Neural cell (in vitro differentiated cells): ENCODE measurements around the gene TGFBR3L. TPM values are rescaled to one million over a fixed set of nuclear protein-coding genes. Genes with fewer than 3 reads are reported as not detected.

Experiments used
- H2AFZ ChIP-seq: fragments of 200-600, 300-800 bp; sonication (generic), shearing (Covaris generic); 2 replicates; pipeline ENCODE4 v1.6.0; 2014; ENCODE audit warnings: low read depth, mild to moderate bottlenecking, antibody characterized with exemption, low read length, moderate library complexity
- H3F3A ChIP-seq: fragments of 200-600 bp; shearing (Covaris generic); 2 replicates; pipeline ENCODE4 v1.6.1; 2016; ENCODE audit warnings: mild to moderate bottlenecking, moderate library complexity, mixed read lengths, antibody characterized with exemption, low read length; ENCODE audit not compliant: insufficient read depth, poor library complexity, severe bottlenecking
- H3K27ac ChIP-seq: fragments of 200-600, 300-800 bp; sonication (generic), shearing (Covaris generic); 2 replicates; pipeline ENCODE4 v1.5.1; 2014; ENCODE audit warnings: mild to moderate bottlenecking, low read length, moderate library complexity
- H3K27me3 ChIP-seq: fragments of 300-800, 200-600 bp; sonication (generic), shearing (Covaris generic); 2 replicates; pipeline ENCODE4 v1.6.0; 2014; ENCODE audit warnings: mild to moderate bottlenecking, low read depth, low read length, moderate library complexity; ENCODE audit not compliant: insufficient read depth
- H3K36me3 ChIP-seq: fragments of 300-800, 200-600 bp; sonication (generic), shearing (Covaris generic); 2 replicates; pipeline ENCODE4 v1.5.1; 2014; ENCODE audit warnings: mild to moderate bottlenecking, antibody characterized with exemption, low read length, moderate library complexity; ENCODE audit not compliant: insufficient read depth
- H3K4me2 ChIP-seq: fragments of 300-800, 200-600 bp; sonication (generic), shearing (Covaris generic); 2 replicates; pipeline ENCODE4 v1.6.0; 2014; ENCODE audit warnings: mild to moderate bottlenecking, low read length
- H3K4me3 ChIP-seq: fragments of 300-800, 200-600 bp; sonication (generic), shearing (Covaris generic); 2 replicates; pipeline ENCODE4 v1.5.1; 2014; ENCODE audit warnings: mild to moderate bottlenecking, low read length, moderate library complexity
- H3K79me2 ChIP-seq: fragments of 200-600 bp; shearing (Covaris generic); replicated peaks from 2 replicates; pipeline ENCODE4 v1.6.0; 2014; ENCODE audit warnings: mild to moderate bottlenecking, low read length, moderate library complexity; ENCODE audit not compliant: insufficient read depth
- H3K9ac ChIP-seq: fragments of 300-800, 200-600 bp; sonication (generic), shearing (Covaris generic); 2 replicates; pipeline ENCODE4 v1.6.1; 2016; ENCODE audit warnings: mild to moderate bottlenecking, low read length, mixed read lengths
- H3K9me2 ChIP-seq: fragments of 200-600 bp; shearing (Covaris generic); 2 replicates; pipeline ENCODE4 v1.6.1; 2016; ENCODE audit warnings: mild to moderate bottlenecking, low read length, mixed read lengths; ENCODE audit not compliant: insufficient read depth
- H3K9me3 ChIP-seq: fragments of 200-600, 300-800 bp; sonication (generic), shearing (Covaris generic); 2 replicates; pipeline ENCODE4 v1.6.1; 2016; ENCODE audit warnings: mild to moderate bottlenecking, mixed run types, low read length, moderate library complexity, mixed read lengths
- H4K20me1 ChIP-seq: fragments of 200-600 bp; shearing (Covaris generic); 2 replicates; pipeline ENCODE4 v1.6.1; 2016; ENCODE audit warnings: mild to moderate bottlenecking, mixed run types; ENCODE audit not compliant: insufficient read depth
- CTCF ChIP-seq: fragments of 450-650 bp; IDR thresholded peaks from 2 replicates; pipeline ENCODE4 v1.5.1; 2014; ENCODE audit warnings: antibody characterized with exemption, mild to moderate bottlenecking, moderate library complexity; ENCODE audit not compliant: poor library complexity, severe bottlenecking
- EP300 ChIP-seq: fragments of 450-650 bp; conservative IDR thresholded peaks from 2 replicates; pipeline ENCODE4 v1.6.1; 2014; ENCODE audit warnings: antibody characterized with exemption, mild to moderate bottlenecking, moderate library complexity; ENCODE audit not compliant: poor library complexity, severe bottlenecking
- EZH2 ChIP-seq: fragments of 200-600, 300-800 bp; shearing (Covaris generic), sonication (generic); IDR thresholded peaks from 2 replicates; pipeline ENCODE4 v1.6.1; 2014; ENCODE audit warnings: antibody characterized with exemption, low read length, borderline replicate concordance, mild to moderate bottlenecking; ENCODE audit not compliant: insufficient read depth, poor library complexity, severe bottlenecking
- MXI1 ChIP-seq: fragments of 450-650 bp; conservative IDR thresholded peaks from 2 replicates; pipeline ENCODE4 v1.6.1; 2014; ENCODE audit warnings: antibody characterized with exemption, mild to moderate bottlenecking; ENCODE audit not compliant: poor library complexity, severe bottlenecking
- POLR2AphosphoS5 ChIP-seq: IDR thresholded peaks from 2 replicates; pipeline ENCODE4 v1.6.1; 2012
- RAD21 ChIP-seq: fragments of 450-650 bp; conservative IDR thresholded peaks from 2 replicates; pipeline ENCODE4 v1.6.1; 2014; ENCODE audit warnings: antibody characterized with exemption, mild to moderate bottlenecking, moderate library complexity
- REST ChIP-seq: IDR thresholded peaks from 2 replicates; pipeline ENCODE4 v1.6.1; 2012; ENCODE audit warnings: borderline replicate concordance
- SMC3 ChIP-seq: fragments of 450-650 bp; conservative IDR thresholded peaks from 2 replicates; pipeline ENCODE4 v1.6.1; 2014; ENCODE audit warnings: antibody characterized with exemption, mild to moderate bottlenecking, moderate library complexity; ENCODE audit not compliant: poor library complexity
- TAF1 ChIP-seq: IDR thresholded peaks from 2 replicates; pipeline ENCODE4 v1.6.1; 2012; ENCODE audit warnings: low read depth
- polyA plus RNA-seq: library from polyadenylated mRNA; depleted of rRNA; stranded (reverse); fragments of >200 nt; gene quantifications from 2 replicates; pipeline ENCODE4 v1.2.3, GENCODE V29; 2014

Gene TGFBR3L
- polyA plus RNA-seq, 1 donor from 2014 or later, result not detected

GRCh38 chr19:7907122-7907521, 7.5 kb upstream of the TGFBR3L start:
- Histone ChIP-seq H3F3A (no peaks in the 10 kb centered on the region), H4K20me1 (no peaks in the 10 kb centered on the region), H3K27ac (no peak overlapping the region), H3K27me3 (no peaks in the 10 kb centered on the region), H2AFZ (no peak overlapping the region), H3K79me2 (peaks cover 22% of the 10 kb centered on the region), H3K4me3 (no peak overlapping the region), H3K9ac (no peak overlapping the region), H3K36me3 (no peaks in the 10 kb centered on the region), H3K9me3 (no peaks in the 10 kb centered on the region), H3K4me2 (no peak overlapping the region), H3K9me2 (no peaks in the 10 kb centered on the region)
- no peak for TF ChIP-seq EP300
- TF ChIP-seq RAD21, result no peak
- no peak for TF ChIP-seq CTCF
- no peak for TF ChIP-seq MXI1
- no peak for TF ChIP-seq SMC3
- no peak for TF ChIP-seq POLR2AphosphoS5
- no peak for TF ChIP-seq TAF1
- no peak for TF ChIP-seq EZH2
- TF ChIP-seq REST, result no peak

- Histone ChIP-seq H3K79me2 (peaks cover 22% of the 10 kb centered on the region), H3K9ac (no peak overlapping the region), H3K27me3 (no peaks in the 10 kb centered on the region), H3K36me3 (no peaks in the 10 kb centered on the region), H4K20me1 (no peaks in the 10 kb centered on the region), H2AFZ (no peak overlapping the region), H3K9me2 (no peaks in the 10 kb centered on the region), H3F3A (no peaks in the 10 kb centered on the region), H3K9me3 (no peaks in the 10 kb centered on the region), H3K4me3 (no peak overlapping the region), H3K4me2 (no peak overlapping the region), H3K27ac (no peak overlapping the region)
- TF ChIP-seq EP300, result no peak
These were observed 7.1 kb upstream of the TGFBR3L start for GRCh38 chr19:7907544-7907943.

- H3K27me3 ChIP-seq, result no peaks in the 10 kb centered on the region
- H3K79me2 ChIP-seq, result peaks cover 22% of the 10 kb centered on the region
- no peaks in the 10 kb centered on the region for H3K36me3 ChIP-seq
- H3K4me3 ChIP-seq, result no peak overlapping the region
- no peaks in the 10 kb centered on the region for H4K20me1 ChIP-seq
- TF ChIP-seq EP300 (no peak), CTCF (no peak), POLR2AphosphoS5 (no peak), REST (no peak), SMC3 (no peak), RAD21 (no peak), MXI1 (no peak), EZH2 (no peak), TAF1 (no peak)
- H3K9me2 ChIP-seq, result no peaks in the 10 kb centered on the region
- H3K27ac ChIP-seq, result no peak overlapping the region
- no peak overlapping the region for H3K4me2 ChIP-seq
- no peak overlapping the region for H2AFZ ChIP-seq
- no peak overlapping the region for H3K9ac ChIP-seq
- H3F3A ChIP-seq, result no peaks in the 10 kb centered on the region
- H3K9me3 ChIP-seq, result no peaks in the 10 kb centered on the region
These were observed 6.4 kb upstream of the TGFBR3L start for GRCh38 chr19:7908078-7908699.
